Measurements from ENCODE around the gene EPHA1. TPM values are rescaled to one million over a fixed set of nuclear protein-coding genes. Genes with fewer than 3 reads are reported as not detected.
A peak's percentile ranks its signal among the peaks of the same experiment; 100 is the strongest.

EPHA1 gene
- total RNA-seq, 1 donor = not detected

DNA sequence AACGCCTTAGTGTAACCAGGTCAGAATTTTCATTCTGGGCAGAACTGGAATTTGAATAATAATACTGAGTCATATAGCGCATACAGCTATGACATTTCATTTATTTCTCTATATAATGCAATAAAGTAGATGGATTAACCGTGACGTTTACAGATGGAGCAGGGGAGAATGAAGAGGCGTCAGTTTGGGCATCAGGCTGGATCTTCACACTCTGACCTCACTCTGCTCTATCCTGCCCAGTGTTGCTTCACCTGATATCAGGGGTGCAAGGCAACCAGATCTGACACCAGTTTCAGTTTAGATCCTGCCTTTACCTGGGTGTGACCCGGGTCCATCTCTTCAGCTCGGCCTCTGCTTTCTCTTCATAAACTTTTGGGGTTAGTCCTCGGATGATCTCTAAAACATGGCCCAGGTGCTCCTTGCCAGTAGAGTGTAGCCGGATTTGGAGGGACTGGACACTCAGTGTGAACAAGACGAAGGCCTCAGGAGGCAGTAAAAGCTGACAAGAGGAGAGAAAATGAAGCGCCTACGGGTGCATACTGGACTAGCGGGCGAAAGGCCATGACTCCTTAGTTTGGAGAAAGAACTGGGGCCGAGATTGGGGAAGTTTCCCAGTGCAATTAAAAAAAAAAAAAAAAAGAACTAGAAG is 28.9 kb downstream of the EPHA1 start:
- no peak for DNase-seq (ENCODE audit: low read depth)
- peak overlapping the region; percentile 95 for H3K4me3 ChIP-seq (ENCODE audit: low read depth, low read length)
- TF ChIP-seq, protein P1, sequence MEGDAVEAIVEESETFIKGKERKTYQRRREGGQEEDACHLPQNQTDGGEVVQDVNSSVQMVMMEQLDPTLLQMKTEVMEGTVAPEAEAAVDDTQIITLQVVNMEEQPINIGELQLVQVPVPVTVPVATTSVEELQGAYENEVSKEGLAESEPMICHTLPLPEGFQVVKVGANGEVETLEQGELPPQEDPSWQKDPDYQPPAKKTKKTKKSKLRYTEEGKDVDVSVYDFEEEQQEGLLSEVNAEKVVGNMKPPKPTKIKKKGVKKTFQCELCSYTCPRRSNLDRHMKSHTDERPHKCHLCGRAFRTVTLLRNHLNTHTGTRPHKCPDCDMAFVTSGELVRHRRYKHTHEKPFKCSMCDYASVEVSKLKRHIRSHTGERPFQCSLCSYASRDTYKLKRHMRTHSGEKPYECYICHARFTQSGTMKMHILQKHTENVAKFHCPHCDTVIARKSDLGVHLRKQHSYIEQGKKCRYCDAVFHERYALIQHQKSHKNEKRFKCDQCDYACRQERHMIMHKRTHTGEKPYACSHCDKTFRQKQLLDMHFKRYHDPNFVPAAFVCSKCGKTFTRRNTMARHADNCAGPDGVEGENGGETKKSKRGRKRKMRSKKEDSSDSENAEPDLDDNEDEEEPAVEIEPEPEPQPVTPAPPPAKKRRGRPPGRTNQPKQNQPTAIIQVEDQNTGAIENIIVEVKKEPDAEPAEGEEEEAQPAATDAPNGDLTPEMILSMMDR (IDR thresholded peaks at IDR 0.05; ENCODE audit: insufficient read depth, low read depth, low read length) = no peak

DNA sequence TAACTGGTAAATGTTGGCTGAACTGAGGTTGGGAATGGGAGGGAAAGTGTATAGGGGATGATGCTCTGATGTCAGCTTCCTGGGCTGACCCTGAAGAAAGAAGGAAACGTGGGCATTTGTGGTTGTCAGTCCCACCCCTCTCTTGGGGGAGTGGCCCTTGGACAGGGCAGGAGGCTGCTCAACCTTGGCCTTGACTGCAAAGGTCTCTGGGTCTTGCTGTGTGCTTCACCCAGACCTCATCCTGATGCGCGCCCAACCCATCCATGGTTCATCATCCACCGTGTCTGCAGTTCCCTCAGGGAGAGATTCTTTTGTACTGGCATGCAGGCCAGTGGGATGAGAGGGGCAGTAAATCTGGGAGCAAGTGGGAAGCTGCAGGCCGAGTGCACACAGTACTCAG is 32.3 kb downstream of the EPHA1 start:
- no peak for DNase-seq (ENCODE audit: low read depth)
- H3K4me3 ChIP-seq (ENCODE audit: low read depth, low read length) = no peak overlapping the region
- TF ChIP-seq, protein P1 (IDR thresholded peaks at IDR 0.05; ENCODE audit: insufficient read depth, low read depth, low read length) = no peak

DNA sequence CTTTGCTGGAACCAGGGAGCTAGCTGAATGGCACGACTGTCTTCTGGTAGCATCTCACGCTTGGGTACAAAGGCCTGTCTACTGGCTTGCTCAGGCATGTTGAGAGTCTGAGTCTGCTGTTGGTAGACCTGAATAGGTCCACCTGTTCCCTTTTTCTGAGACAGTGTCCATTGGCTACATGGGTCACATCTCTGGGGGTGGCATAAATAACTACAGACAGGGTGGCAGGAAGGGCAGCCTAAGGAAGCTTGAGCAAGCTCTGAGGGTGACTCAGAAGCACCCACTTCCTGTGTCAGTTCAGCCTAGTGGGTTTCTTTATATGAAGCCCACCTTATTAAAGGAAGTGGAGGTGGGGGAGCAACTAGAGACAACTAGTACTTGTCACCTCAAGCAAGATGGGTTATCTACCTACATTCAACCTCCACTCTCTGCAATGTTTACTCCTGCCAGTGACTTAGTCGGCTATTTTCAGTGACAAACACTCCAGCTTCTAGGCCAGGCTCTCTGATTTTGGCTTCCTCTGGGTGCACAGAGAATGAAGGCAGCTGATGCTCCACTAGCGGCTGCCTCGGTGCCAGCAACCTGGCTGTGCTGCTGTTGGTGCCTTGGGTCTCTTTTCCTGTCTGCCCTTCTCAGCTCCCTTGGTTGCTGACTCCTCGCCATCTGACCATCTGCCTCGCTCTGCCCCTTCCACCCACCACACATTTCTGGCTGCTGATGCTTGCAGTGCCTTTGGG is 33.2 kb downstream of the EPHA1 start:
- TF ChIP-seq, protein P1 (IDR thresholded peaks at IDR 0.05; ENCODE audit: insufficient read depth, low read depth, low read length) = no peak

DNA sequence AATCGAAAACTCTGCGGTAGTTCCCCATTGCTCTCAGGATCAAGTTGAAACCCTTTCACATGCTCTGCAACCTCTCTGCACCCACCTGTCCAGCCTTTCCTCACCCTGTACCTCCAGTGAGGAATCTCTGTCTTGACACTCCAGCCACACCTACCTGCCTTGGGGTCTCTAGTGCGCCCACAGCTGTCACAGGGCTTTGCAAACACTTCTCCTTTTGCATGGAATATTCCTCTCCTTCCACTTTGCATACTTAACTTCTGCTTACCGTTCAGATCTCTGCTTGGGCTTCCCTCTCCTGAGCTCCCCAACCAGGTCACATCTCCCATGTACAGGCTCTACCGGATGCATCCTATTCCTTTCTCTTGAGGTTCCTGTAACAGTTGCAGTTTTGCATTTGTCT is 34.1 kb downstream of the EPHA1 start:
- TF ChIP-seq, protein P1 (IDR thresholded peaks at IDR 0.05; ENCODE audit: insufficient read depth, low read depth, low read length) = no peak
- no peak for DNase-seq (ENCODE audit: low read depth)
- H3K4me3 ChIP-seq (ENCODE audit: low read depth, low read length) = no peak overlapping the region

More for the DNA sequence above, 33.2 kb downstream of the EPHA1 start:
- no peak for DNase-seq (ENCODE audit: low read depth)
- no peak overlapping the region for H3K4me3 ChIP-seq (ENCODE audit: low read depth, low read length)

DNA sequence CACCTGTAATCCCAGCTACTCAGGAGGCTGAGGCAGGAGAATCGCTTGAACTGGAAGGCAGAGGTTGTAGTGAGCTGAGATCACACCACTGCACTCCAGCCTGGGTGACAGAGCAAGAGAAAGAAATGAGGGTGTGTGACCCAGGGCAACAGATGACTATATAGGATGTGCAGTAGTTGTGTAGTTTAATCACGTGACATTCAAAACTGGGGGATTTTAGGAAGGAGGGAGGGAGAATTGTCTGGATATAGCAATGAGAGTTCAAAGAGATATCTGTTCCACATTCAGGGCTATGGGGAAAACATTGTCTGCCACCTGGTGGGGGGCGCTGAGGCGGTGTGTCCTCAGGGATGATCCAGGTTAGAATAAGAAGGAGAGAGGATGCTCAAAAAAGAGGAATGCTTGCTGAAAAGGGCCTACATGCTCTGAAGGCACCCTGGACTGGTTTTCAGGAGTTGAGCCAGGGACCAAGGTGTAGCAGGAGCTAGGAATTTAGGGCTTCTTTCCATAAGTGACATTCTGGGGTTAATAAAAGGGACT is 35.3 kb downstream of the EPHA1 start:
- DNase-seq (ENCODE audit: low read depth) = no peak

DNA sequence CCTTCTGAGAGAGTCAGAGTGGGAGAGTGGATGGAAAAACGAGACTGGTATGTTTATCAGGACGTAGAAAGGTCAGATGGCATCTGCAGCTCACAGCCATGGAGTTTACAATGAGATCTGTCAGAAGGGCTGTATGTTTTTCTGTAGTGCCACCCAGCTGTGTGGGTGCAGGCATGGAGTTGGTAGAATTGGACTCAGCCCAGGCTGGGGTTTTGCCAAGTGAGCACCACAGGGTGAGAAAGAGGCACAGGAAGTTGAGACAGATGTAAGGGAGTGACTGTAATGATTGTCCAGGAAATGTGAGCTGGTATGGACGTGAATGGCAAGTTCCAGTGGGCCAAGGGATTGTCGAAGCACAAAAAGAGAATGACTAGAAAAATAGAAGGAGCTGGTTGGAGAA is 36.6 kb downstream of the EPHA1 start:
- no peak for DNase-seq (ENCODE audit: low read depth)
- TF ChIP-seq, protein P1 (IDR thresholded peaks at IDR 0.05; ENCODE audit: insufficient read depth, low read depth, low read length) = no peak
- no peak overlapping the region for H3K4me3 ChIP-seq (ENCODE audit: low read depth, low read length)

More for the DNA sequence above, 35.3 kb downstream of the EPHA1 start:
- TF ChIP-seq, protein P1 (IDR thresholded peaks at IDR 0.05; ENCODE audit: insufficient read depth, low read depth, low read length) = peak; percentile 7
- H3K4me3 ChIP-seq (ENCODE audit: low read depth, low read length) = no peak overlapping the region
